K562 (cell line): ENCODE results near the gene RNPEPL1. TPM values are rescaled to one million over a fixed set of nuclear protein-coding genes. Genes with fewer than 3 reads are reported as not detected.

ENCODE experiments used
- PPARD ChIP-seq: fragments of 250-450 bp; sonication (Bioruptor Pico); IDR thresholded peaks from 2 replicates; pipeline ENCODE4 v1.8.0; 2022; ENCODE audit warnings: inconsistent platforms, mild to moderate bottlenecking, moderate library complexity
- polyA plus RNA-seq, 8 experiments: library from polyadenylated mRNA; depleted of rRNA in 4 of 8; stranded (reverse) in 5 of 8; unstranded in 3 of 8; fragments of >200 nt; fragmentation: Nextera tagmentation in 2 of 8; fragmentation: Illumina TruSeq in 1 of 8; extraction: Ambion mirVana in 2 of 8; extraction: Trizol in 1 of 8; gene quantifications; 2 replicates each; pipeline versions ENCODE4 v1.2.1 to v1.2.3, GENCODE V29; 2011 to 2014; ENCODE audit warnings: inconsistent platforms in 1 of 8, missing spikeins in 1 of 8
- total RNA-seq, 7 experiments: library from RNA; depleted of rRNA in 6 of 7; stranded (reverse); fragments of >200 nt in 6 of 7; fragmentation: Illumina TruSeq in 2 of 7; extraction: Trizol in 2 of 7; gene quantifications; 2 replicates each; pipeline versions ENCODE4 v1.2.1 to v1.2.3, GENCODE V29; 2011 to 2021; ENCODE audit warnings: low replicate concordance in 1 of 7
- TF ChIP-seq, protein P1 (sequence below), 2 experiments: fragments of 450-650 bp; IDR thresholded peaks; 2 replicates each; pipeline ENCODE4 v1.6.1; 2016; ENCODE audit warnings: mild to moderate bottlenecking in 2 of 2, borderline replicate concordance in 1 of 2, low read depth in 1 of 2, moderate library complexity in 1 of 2
- TF ChIP-seq, protein P2 (sequence below), 2 experiments: IDR thresholded peaks; 2 replicates each; pipeline ENCODE4 v1.6.1; 2011; ENCODE audit warnings: borderline replicate concordance in 1 of 2, control low read depth in 1 of 2, low read depth in 1 of 2, low read length in 1 of 2, mild to moderate bottlenecking in 1 of 2, mixed read lengths in 1 of 2, moderate library complexity in 1 of 2; ENCODE audit not compliant: insufficient read depth in 1 of 2, insufficient read length in 1 of 2, poor library complexity in 1 of 2, severe bottlenecking in 1 of 2; ENCODE audit errors: extremely low read depth in 1 of 2
- TF ChIP-seq, protein P3 (sequence below): fragments of 250-450 bp; sonication (Bioruptor Pico); IDR thresholded peaks from 2 replicates; pipeline ENCODE4 v1.9.0; 2021; ENCODE audit warnings: mild to moderate bottlenecking, inconsistent platforms

The RNPEPL1 gene
- total and polyA plus RNA-seq, 9 of the 15 experiments (the other 6 are each of a cell fraction or from before 2014, with no cell fraction given) = 0.07 to 38.7 (median 5.6) TPM

DNA sequence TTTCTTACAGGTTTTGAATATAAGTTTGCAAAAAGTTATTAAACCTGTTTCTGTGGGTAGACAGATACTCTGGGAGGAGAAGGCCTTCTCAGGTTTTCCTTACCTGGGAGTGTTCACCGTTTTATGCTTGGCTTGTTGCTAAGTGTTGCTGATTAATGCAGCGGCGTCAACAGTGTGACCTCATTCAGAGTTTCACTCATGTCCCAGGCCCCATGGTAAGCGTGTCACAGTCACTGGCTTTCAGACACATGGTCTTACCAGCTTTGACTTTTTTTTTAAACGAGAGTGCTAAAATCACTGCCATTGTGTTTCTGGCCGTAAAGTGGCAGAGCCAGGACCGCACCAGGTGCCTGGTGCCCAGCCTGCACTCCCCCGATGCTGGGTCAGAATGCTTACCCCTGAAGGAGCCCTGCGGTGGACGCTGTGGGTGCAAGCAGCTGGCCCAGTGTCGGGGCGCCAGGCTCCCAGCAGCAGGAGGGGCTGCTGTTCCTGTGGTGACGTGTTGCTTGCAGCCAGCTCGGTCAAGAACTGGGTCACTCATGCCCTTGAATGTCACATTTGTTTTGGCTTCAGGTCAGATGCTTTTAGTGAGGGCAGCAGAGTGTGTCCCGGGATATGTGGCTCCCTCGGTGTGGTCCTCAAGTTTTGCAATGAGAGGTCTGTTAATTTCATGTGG is 21.7 kb downstream of the RNPEPL1 start (continued):
- TF ChIP-seq, protein P1, sequence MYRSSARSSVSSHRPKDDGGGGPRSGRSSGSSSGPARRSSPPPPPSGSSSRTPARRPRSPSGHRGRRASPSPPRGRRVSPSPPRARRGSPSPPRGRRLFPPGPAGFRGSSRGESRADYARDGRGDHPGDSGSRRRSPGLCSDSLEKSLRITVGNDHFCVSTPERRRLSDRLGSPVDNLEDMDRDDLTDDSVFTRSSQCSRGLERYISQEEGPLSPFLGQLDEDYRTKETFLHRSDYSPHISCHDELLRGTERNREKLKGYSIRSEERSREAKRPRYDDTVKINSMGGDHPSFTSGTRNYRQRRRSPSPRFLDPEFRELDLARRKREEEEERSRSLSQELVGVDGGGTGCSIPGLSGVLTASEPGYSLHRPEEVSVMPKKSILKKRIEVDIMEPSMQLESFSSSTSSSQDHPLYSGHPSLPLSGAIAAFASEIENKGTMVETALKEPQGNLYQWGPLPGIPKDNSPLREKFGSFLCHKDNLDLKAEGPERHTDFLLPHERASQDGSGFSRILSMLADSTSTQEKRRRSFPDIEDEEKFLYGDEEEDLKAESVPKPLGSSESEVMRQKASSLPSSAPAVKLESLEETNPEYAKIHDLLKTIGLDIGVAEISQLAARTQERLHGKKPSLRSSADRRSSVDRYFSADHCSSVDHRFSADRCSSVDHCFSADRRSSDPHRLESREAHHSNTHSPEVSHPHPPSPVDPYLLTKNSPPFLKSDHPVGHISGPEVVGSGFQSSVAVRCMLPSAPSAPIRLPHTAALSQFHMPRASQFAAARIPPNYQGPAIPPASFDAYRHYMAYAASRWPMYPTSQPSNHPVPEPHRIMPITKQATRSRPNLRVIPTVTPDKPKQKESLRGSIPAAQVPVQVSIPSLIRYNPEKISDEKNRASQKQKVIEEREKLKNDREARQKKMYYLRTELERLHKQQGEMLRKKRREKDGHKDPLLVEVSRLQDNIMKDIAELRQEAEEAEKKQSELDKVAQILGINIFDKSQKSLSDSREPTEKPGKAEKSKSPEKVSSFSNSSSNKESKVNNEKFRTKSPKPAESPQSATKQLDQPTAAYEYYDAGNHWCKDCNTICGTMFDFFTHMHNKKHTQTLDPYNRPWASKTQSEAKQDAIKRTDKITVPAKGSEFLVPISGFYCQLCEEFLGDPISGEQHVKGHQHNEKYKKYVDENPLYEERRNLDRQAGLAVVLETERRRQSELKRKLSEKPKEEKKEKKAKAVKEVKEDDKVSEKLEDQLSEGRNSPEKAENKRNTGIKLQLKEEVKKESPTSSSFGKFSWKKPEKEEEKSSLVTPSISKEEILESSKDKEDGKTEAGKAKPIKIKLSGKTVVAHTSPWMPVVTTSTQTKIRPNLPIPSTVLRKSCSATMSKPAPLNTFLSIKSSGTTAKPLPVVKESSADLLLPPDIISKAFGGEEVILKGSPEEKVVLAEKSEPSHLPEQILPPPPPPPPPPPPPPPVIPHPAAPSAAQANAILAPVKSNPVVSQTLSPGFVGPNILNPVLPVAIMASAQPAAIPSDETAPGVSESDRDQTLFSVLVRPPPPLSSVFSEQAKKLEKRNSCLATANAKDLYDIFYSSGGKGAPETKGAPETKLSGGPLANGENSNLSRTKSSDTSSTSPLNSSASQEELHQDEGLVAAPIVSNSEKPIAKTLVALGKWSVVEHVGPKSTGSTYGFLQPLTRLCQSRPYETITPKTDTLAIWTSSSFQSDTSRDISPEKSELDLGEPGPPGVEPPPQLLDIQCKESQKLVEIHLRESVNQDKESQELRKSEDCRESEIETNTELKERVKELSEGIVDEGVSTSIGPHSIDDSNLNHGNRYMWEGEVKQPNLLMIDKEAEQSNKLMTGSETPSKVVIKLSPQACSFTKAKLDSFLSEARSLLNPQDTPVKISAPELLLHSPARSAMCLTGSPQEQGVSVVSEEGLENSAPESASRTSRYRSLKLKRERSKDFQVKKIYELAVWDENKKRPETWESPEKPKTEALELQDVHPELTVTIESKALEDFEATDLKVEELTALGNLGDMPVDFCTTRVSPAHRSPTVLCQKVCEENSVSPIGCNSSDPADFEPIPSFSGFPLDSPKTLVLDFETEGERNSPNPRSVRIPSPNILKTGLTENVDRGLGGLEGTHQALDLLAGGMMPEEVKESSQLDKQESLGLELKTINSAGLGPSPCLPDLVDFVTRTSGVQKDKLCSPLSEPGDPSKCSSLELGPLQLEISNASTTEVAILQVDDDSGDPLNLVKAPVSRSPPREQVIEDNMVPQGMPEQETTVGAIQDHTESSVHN (IDR thresholded peaks at IDR 0.05; ENCODE audit: borderline replicate concordance in 1 of 2, low read depth in 1 of 2) = no peak
- TF ChIP-seq, protein P2, sequence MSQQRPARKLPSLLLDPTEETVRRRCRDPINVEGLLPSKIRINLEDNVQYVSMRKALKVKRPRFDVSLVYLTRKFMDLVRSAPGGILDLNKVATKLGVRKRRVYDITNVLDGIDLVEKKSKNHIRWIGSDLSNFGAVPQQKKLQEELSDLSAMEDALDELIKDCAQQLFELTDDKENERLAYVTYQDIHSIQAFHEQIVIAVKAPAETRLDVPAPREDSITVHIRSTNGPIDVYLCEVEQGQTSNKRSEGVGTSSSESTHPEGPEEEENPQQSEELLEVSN (IDR thresholded peaks at IDR 0.05; ENCODE audit: borderline replicate concordance in 1 of 2, extremely low read depth in 1 of 2, insufficient read depth in 1 of 2, insufficient read length in 1 of 2, low read depth in 1 of 2, low read length in 1 of 2, poor library complexity in 1 of 2, severe bottlenecking in 1 of 2) = no peak
- TF ChIP-seq PPARD (CRISPR knock-in tag) = no peak
- TF ChIP-seq, protein P3, sequence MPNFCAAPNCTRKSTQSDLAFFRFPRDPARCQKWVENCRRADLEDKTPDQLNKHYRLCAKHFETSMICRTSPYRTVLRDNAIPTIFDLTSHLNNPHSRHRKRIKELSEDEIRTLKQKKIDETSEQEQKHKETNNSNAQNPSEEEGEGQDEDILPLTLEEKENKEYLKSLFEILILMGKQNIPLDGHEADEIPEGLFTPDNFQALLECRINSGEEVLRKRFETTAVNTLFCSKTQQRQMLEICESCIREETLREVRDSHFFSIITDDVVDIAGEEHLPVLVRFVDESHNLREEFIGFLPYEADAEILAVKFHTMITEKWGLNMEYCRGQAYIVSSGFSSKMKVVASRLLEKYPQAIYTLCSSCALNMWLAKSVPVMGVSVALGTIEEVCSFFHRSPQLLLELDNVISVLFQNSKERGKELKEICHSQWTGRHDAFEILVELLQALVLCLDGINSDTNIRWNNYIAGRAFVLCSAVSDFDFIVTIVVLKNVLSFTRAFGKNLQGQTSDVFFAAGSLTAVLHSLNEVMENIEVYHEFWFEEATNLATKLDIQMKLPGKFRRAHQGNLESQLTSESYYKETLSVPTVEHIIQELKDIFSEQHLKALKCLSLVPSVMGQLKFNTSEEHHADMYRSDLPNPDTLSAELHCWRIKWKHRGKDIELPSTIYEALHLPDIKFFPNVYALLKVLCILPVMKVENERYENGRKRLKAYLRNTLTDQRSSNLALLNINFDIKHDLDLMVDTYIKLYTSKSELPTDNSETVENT (CRISPR knock-in tag) = no peak
